Panc1 (cell line): ENCODE measurements around the gene SYNM.

ENCODE experiments used
- CTCF ChIP-seq: fragments of 450-650 bp; IDR thresholded peaks from 2 replicates; pipeline ENCODE4 v1.5.1; 2017; ENCODE audit warnings: mild to moderate bottlenecking
- POLR2AphosphoS5 ChIP-seq: IDR thresholded peaks from 2 replicates; pipeline ENCODE4 v1.6.1; 2012; ENCODE audit warnings: mild to moderate bottlenecking, low read depth, low read length, moderate library complexity

- TF ChIP-seq CTCF (no peak), POLR2AphosphoS5 (no peak)
Measured at GRCh38 chr15:99132634-99133287, 27.9 kb downstream of the SYNM start.
